Right lobe of liver (tissue), 6 donors: ENCODE results near the gene GNG4. TPM values are rescaled to one million over a fixed set of nuclear protein-coding genes. Genes with fewer than 3 reads are reported as not detected.
"Not testable (repeated sequence)": the region's sequence is repeated elsewhere in the genome, so short reads cannot be mapped to it uniquely, and the experiment has no call there.

ENCODE experiments used
- ATAC-seq, 4 donors: fragments of 200-7000 bp; cut with Tn5 transposase; one replicate each; pipeline ENCODE4 v1.9.1; 2020; ENCODE audit warnings: mild to moderate bottlenecking in 4 of 4, moderate library complexity in 4 of 4
- DNase-seq, 3 donors: peaks; one replicate each; pipeline ENCODE4 v3.0.0-alpha.2; 2020
- H3K27ac ChIP-seq, 3 donors: fragments of 200-600 bp; one replicate each; pipeline ENCODE4 v1.8.0; 2022
- H3K27me3 ChIP-seq, 2 donors: fragments of 200-600 bp; one replicate each; pipeline ENCODE4 v1.8.0; 2022
- H3K36me3 ChIP-seq, 4 donors: fragments of 200-600 bp; sonication (generic) in 1 of 4; one replicate each; pipeline versions ENCODE4 v1.5.1 to v1.8.0; 2017 to 2022; ENCODE audit warnings: control low read depth in 1 of 4
- H3K4me1 ChIP-seq, 4 donors: fragments of 200-600 bp; sonication (generic) in 1 of 4; one replicate each; pipeline versions ENCODE4 v1.5.1 to v1.8.0; 2017 to 2022; ENCODE audit warnings: control low read depth in 1 of 4
- H3K4me3 ChIP-seq, 3 donors: fragments of 200-600 bp; one replicate each; pipeline ENCODE4 v1.8.0; 2022
- H3K9me3 ChIP-seq, 4 donors: fragments of 200-600 bp; sonication (generic) in 1 of 4; one replicate each; pipeline versions ENCODE4 v1.5.1 to v1.8.0; 2017 to 2022; ENCODE audit warnings: control low read depth in 1 of 4
- POLR2A ChIP-seq: fragments of 450-650 bp; IDR thresholded peaks from one replicate; pipeline ENCODE4 v1.6.1; 2017; ENCODE audit warnings: antibody characterized with exemption, mild to moderate bottlenecking
- WGBS: methylation state at CpG from one replicate; pipeline ENCODE4 v1.1.6; 2018; ENCODE audit warnings: low coverage, low lambda C conversion rate; ENCODE audit not compliant: insufficient coverage; ENCODE audit errors: missing lambda C conversion rate; 5-methylcytosine and 5-hydroxymethylcytosine counted together
- intact Hi-C, 2 donors: fragments of 100-400 bp; cut with DNase I; formaldehyde crosslinking; loops; one replicate each; pipeline versions ENCODE4 v1.11.2 to v1.14.1; 2022
- total RNA-seq, 6 experiments: library from RNA; depleted of rRNA in 2 of 6; stranded (reverse); fragments of >200 nt in 2 of 6; fragmentation: NEBNext Ultra II Directional in 3 of 6; extraction: Animal tissue kit (Norgen Biotek cat#: 25700) in 3 of 6; gene quantifications; one replicate each; pipeline versions ENCODE4 v1.1.0 to v1.2.4, GENCODE V29; 2016 to 2023
- TF ChIP-seq, protein P1 (sequence below), 4 donors: fragments of 200-600 bp in 3 of 4; fragments of 450-650 bp in 1 of 4; IDR thresholded peaks; one replicate each; pipeline versions ENCODE4 v1.5.1 to v1.8.0; 2016 to 2022; ENCODE audit warnings: antibody characterized with exemption in 4 of 4, mild to moderate bottlenecking in 2 of 4
- donor health status: DM: no; HTN: yes; CAD: no.
- donor health status: DM: no; HTN: no; CAD: no.
- donor health status: DM: no; HTN: no; CAD: no.
- donor health status: DM: no; HTN: yes; CAD: no.
- donor health status: DM: no; HTN: yes; CAD: no.

The GNG4 gene
- total RNA-seq, 6 experiments from 2014 or later = 0.18 to 0.50 TPM; not detected in 4

DNA sequence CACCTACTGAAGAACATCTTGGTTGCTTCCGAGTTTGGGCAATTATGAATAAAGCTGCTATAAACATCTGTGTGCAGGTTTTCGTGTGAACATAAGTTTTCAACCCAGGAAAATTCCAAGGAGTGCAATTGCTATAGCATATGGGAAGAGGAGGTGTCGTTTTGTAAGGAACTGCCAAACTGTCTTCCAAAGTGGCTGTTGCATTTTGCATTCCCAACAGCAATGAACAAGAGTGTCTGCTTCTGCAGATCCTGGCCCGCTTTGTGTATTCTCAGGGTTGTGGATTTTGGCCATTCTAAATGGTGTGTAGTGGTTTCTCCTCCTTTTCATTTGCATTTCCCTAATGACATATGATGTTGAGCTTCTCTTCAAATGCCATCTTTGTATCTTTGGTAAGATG is 23.8 kb downstream of the GNG4 start:
- TF ChIP-seq POLR2A = no peak
- TF ChIP-seq, protein P1, sequence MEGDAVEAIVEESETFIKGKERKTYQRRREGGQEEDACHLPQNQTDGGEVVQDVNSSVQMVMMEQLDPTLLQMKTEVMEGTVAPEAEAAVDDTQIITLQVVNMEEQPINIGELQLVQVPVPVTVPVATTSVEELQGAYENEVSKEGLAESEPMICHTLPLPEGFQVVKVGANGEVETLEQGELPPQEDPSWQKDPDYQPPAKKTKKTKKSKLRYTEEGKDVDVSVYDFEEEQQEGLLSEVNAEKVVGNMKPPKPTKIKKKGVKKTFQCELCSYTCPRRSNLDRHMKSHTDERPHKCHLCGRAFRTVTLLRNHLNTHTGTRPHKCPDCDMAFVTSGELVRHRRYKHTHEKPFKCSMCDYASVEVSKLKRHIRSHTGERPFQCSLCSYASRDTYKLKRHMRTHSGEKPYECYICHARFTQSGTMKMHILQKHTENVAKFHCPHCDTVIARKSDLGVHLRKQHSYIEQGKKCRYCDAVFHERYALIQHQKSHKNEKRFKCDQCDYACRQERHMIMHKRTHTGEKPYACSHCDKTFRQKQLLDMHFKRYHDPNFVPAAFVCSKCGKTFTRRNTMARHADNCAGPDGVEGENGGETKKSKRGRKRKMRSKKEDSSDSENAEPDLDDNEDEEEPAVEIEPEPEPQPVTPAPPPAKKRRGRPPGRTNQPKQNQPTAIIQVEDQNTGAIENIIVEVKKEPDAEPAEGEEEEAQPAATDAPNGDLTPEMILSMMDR (IDR thresholded peaks at IDR 0.05) = no peak
- Histone ChIP-seq H3K4me3 (no peak overlapping the region), H3K4me1 (no peaks in the 10 kb centered on the region), H3K36me3 (no peaks in the 10 kb centered on the region), H3K9me3 (no peaks in the 10 kb centered on the region), H3K27ac (no peak overlapping the region), H3K27me3 (no peaks in the 10 kb centered on the region)
- no peak for ATAC-seq
- no peak for DNase-seq
- 60% methylated on average over 4 of the region's 4 CpGs for WGBS
- intact Hi-C loops = no loop called here

DNA sequence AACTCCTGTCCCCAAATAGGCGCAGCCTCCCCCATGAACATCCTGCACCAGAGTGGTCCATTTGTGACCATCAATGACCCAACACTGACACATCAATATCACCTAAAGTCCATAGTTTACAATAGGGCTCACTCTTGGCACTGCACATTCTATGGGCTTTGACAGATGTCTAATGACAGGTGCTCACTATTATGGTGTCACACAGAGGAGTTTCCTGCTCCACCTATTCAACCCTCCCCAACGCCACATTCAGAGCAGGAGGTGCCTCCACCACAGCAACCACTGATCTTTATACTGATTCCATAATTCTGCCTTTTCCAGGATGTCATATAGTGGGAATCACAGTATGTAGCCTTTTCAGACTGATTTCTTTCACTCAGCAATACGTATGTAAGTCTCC is 24.2 kb downstream of the GNG4 start:
- intact Hi-C loops = no loop called here
- no peak for TF ChIP-seq POLR2A
- TF ChIP-seq, protein P1 (IDR thresholded peaks at IDR 0.05) = no peak
- 71% methylated on average over 3 of the region's 3 CpGs for WGBS
- Histone ChIP-seq H3K27me3 (no peaks in the 10 kb centered on the region), H3K27ac (no peak overlapping the region), H3K4me3 (no peak overlapping the region), H3K36me3 (no peaks in the 10 kb centered on the region), H3K9me3 (no peaks in the 10 kb centered on the region), H3K4me1 (no peaks in the 10 kb centered on the region)
- no peak for ATAC-seq
- no peak for DNase-seq

DNA sequence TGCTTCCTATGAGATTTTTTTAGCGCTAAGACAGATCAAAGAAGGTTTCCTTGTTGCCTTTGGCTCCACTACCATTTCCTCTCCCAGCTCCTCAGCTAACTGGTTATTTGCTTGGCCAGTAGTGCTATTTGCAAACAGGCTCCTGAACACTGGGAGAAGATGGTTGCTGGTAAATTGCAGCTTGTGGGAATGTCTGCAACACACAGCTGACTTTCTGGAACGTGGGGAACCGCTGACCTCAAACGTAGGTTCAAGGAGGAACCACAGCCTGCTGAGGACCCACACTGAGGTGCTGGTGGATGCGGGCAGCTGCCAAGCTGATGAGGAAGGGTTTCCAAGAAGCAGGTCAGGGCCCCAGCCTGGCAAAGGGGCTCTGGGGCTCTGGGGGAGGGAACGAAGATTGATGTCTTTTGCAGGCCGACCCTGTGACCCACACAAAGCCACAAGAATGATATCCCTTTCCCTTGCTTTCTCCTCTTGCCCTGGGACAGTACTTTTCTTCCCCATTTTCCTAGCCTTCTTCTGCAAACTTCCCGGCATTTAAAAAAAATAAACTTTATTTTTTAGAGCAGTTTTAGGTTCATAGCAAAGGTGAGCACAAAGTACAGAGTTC is 24.8 kb downstream of the GNG4 start:
- ATAC-seq (no peak), DNase-seq (no peak)
- H3K4me1 ChIP-seq = no peaks in the 10 kb centered on the region
- no peak for TF ChIP-seq POLR2A
- TF ChIP-seq, protein P1 (IDR thresholded peaks at IDR 0.05) = no peak
- WGBS = 35% methylated on average over 8 of the region's 8 CpGs
- H3K36me3 ChIP-seq = no peaks in the 10 kb centered on the region
- no peaks in the 10 kb centered on the region for H3K9me3 ChIP-seq
- intact Hi-C loops = no loop called here
- no peak overlapping the region for H3K27ac ChIP-seq
- H3K27me3 ChIP-seq = no peaks in the 10 kb centered on the region
- H3K4me3 ChIP-seq = no peak overlapping the region

DNA sequence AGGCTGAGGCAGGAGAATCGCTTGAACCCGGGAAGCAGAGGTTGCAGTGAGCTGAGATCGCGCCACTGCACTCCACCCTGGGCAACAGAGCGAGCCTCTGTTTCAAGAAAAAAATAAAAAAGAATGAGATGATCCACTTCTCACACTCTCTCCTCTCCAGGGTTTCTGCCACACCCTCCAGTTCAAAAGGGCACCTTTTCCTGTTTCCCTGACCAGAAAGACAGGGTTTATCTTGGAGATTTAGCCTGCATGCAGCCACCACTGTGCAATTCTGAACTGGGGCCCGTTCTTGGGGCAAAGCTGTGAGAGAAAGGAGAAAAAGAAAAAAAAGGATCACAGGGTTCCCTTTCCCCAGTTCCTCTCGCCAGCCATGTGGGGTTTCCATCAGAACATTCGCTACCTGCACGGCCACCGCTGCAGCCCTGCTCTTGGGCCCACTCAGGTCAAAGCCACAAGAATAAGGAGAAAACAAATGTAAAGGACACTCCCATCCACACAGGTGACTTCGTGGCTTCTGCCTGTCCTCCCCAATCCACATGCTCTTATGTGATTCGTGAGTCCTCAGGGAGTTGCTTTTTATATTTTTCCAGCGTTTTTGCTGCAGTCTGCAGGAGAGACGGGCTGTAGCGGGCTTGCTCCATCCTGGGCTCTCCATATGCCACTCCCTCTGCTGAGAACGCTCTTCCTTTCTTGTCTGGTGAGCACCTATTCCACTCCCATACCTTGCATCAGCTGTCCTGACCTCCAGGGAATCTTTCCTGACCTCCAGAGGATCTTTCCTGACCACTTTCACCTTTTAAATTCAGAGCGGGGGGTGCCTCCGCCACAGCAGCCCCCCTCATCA is 26.4 kb downstream of the GNG4 start:
- intact Hi-C loops = no loop called here
- Histone ChIP-seq H3K4me3 (no peak overlapping the region), H3K4me1 (no peaks in the 10 kb centered on the region), H3K9me3 (no peaks in the 10 kb centered on the region), H3K27ac (no peak overlapping the region), H3K27me3 (no peaks in the 10 kb centered on the region), H3K36me3 (no peaks in the 10 kb centered on the region)
- ATAC-seq = no peak
- no peak for TF ChIP-seq POLR2A
- TF ChIP-seq, protein P1 (IDR thresholded peaks at IDR 0.05) = no peak
- WGBS = 66% methylated on average over 14 of the region's 18 CpGs
- DNase-seq = no peak

DNA sequence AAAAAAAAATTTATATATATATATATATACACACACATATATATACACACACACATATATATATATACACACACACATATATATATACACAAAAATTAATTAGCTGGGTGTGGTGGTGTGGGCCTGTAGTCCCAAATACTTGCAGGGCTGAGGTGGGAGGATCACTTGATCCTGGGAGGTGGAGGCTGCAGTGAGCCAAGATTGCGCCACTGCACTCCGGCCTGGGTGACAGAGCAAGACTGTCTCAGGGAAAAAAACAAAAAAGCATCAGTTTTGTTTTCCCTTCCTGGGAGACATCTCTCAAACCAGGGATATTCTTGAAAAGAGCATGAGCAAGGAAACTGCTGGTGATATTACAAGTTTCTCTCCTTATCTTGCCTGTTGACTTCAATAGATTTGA is 30.4 kb downstream of the GNG4 start:
- H3K9me3 ChIP-seq, H3K4me3 ChIP-seq, H3K36me3 ChIP-seq, H3K27ac ChIP-seq, H3K27me3 ChIP-seq, ATAC-seq, DNase-seq, intact Hi-C loops, H3K4me1 ChIP-seq: not testable (repeated sequence)
- WGBS = 62% methylated on average over 2 of the region's 2 CpGs
